ENCODE measurements around the gene PEX14. TPM values are rescaled to one million over a fixed set of nuclear protein-coding genes. Genes with fewer than 3 reads are reported as not detected.

PEX14 gene
- total and polyA plus RNA-seq, 2 donors (not counting 3 experiments of a cell fraction or from before 2014, with no cell fraction given): 19.5 to 26.5 TPM

GRCh38 chr1:10484521-10484920 lies 9.8 kb downstream of the PEX14 start:
- dilution Hi-C loops (cut with MboI; ENCODE audit: extremely low pct_ligation_motif_present, low sequenced_read_pairs): no loop called here
- ChIA-PET CTCF (interaction anchor here (1.9 kb wide), 1 partner anchor 10 kb away, joined by 13 read pairs; no protein-coding TSS in a partner anchor), POLR2A (no interaction called here)
- TF ChIP-seq FOS (IDR thresholded peaks at IDR 0.05; ENCODE audit: borderline replicate concordance, insufficient read depth, low read length): no peak
- no peak for TF ChIP-seq CTCF (IDR thresholded peaks at IDR 0.05; ENCODE audit: extremely low read depth in 1 of 2, insufficient read depth in 1 of 2, low read depth in 1 of 2, low read length in 2 of 2)
- TF ChIP-seq MYC (IDR thresholded peaks at IDR 0.05; ENCODE audit: low read depth, low read length): no peak
- TF ChIP-seq EZH2 (IDR thresholded peaks at IDR 0.05; ENCODE audit: borderline replicate concordance, low read depth, low read length, severe bottlenecking): no peak
- no peak for TF ChIP-seq JUN (IDR thresholded peaks at IDR 0.05; ENCODE audit: borderline replicate concordance, insufficient read depth, insufficient read length, low read depth)
- no peak for TF ChIP-seq MAX (IDR thresholded peaks at IDR 0.05; ENCODE audit: insufficient read depth, insufficient read length)
- no peak for TF ChIP-seq POLR2A (IDR thresholded peaks at IDR 0.05; ENCODE audit: low read depth, low read length)
- no peak for TF ChIP-seq POLR2AphosphoS5 (IDR thresholded peaks at IDR 0.05; ENCODE audit: insufficient read depth, low read depth, low read length)
- no peak for TF ChIP-seq GATA2 (IDR thresholded peaks at IDR 0.05; ENCODE audit: insufficient read depth, insufficient read length, low read depth, low read length)
- intact Hi-C loops (cut with micrococcal nuclease): no loop called here
- H3K4me3 ChIP-seq (replicated peaks in 1 of 3; ENCODE audit: insufficient read depth in 1 of 3, low read depth in 1 of 3, low read length in 3 of 3): no peak overlapping the region
- no peaks in the 10 kb centered on the region for H3K27me3 ChIP-seq (ENCODE audit: control insufficient read depth in 2 of 2, insufficient read depth in 2 of 2, low read length in 2 of 2)
- no peaks in the 10 kb centered on the region for H3K36me3 ChIP-seq (ENCODE audit: control insufficient read depth in 2 of 2, extremely low read depth in 1 of 2, insufficient read depth in 2 of 2, low read length in 2 of 2)
- no peak overlapping the region for H3K9ac ChIP-seq (replicated peaks; ENCODE audit: extremely low read depth, insufficient read depth, low read length)
- no peaks in the 10 kb centered on the region for H3K9me1 ChIP-seq (replicated peaks; ENCODE audit: control insufficient read depth, extremely low read depth, insufficient read depth, low read length)
- H2AFZ ChIP-seq (ENCODE audit: low read depth, low read length): no peak overlapping the region
- H3K4me2 ChIP-seq (ENCODE audit: insufficient read depth, low read length): no peak overlapping the region
- H3K27ac ChIP-seq (ENCODE audit: insufficient read depth, low read depth, low read length): no peak overlapping the region
- BruUV-seq (replicated peaks): no TSS peak
- FAIRE-seq (no peak), DNase-seq (ENCODE audit: low read depth, low spot score) (no peak)
- no peaks in the 10 kb centered on the region for H3K4me1 ChIP-seq (ENCODE audit: control insufficient read depth, extremely low read depth, insufficient read depth, low read length)
- no peaks in the 10 kb centered on the region for H4K20me1 ChIP-seq (replicated peaks; ENCODE audit: control insufficient read depth, extremely low read depth, insufficient read depth, low read length)
- no peaks in the 10 kb centered on the region for H3K9me3 ChIP-seq (replicated peaks; ENCODE audit: control insufficient read depth, insufficient read depth, low read length)
- H3K79me2 ChIP-seq (ENCODE audit: control insufficient read depth, insufficient read depth, low read length): peaks cover 43% of the 10 kb centered on the region

Measured in endothelial cell of umbilical vein (primary cell).